BJ (cell line): Measurements from ENCODE around the gene ACR. TPM values are rescaled to one million over a fixed set of nuclear protein-coding genes. Genes with fewer than 3 reads are reported as not detected.
A peak's percentile ranks its signal among the peaks of the same experiment; 100 is the strongest.

ENCODE experiments used
- CTCF ChIA-PET: fragments of 350-600 bp; formaldehyde crosslinking; extraction: SDS; loops from one replicate; lab custom pipeline; 2021; ENCODE audit warnings: antibody characterized with exemption, inconsistent platforms; lab: Yijun Ruan, JAX
- POLR2A ChIA-PET: fragments of 300-600 bp; sonication (Branson Sonifier 250); formaldehyde crosslinking; extraction: SDS; loops from one replicate; lab custom pipeline; 2021; ENCODE audit warnings: antibody characterized with exemption; lab: Charles Lee
- DNase-seq: peaks from one replicate; pipeline ENCODE4 v3.0.0-alpha.2; 2011; ENCODE audit warnings: low read depth
- H3K27me3 ChIP-seq: 2 replicates; pipeline ENCODE4 v1.6.0; 2011; ENCODE audit warnings: low read length; ENCODE audit not compliant: control insufficient read depth, insufficient read depth
- H3K36me3 ChIP-seq: 2 replicates; pipeline ENCODE4 v1.5.1; 2011; ENCODE audit warnings: low read length; ENCODE audit not compliant: control insufficient read depth, insufficient read depth
- H3K4me3 ChIP-seq: 2 replicates; pipeline ENCODE4 v1.5.1; 2011; ENCODE audit warnings: low read depth, mild to moderate bottlenecking, control low read depth, low read length
- CTCF ChIP-seq: IDR thresholded peaks from 2 replicates; pipeline ENCODE4 v1.5.1; 2011; ENCODE audit warnings: low read depth, mild to moderate bottlenecking, control low read depth, inconsistent platforms, low read length, moderate library complexity; ENCODE audit not compliant: insufficient read depth
- polyA plus RNA-seq: library from polyadenylated mRNA; depleted of rRNA; stranded (reverse); fragments of >200 nt; gene quantifications from 2 replicates; pipeline ENCODE4 v1.2.3, GENCODE V29; 2011

The ACR gene
- polyA plus RNA-seq, 1 experiment = 0.12 TPM

- CTCF ChIA-PET = interaction anchor here (0.8 to 0.9 kb wide), 3 partner anchors 12 to 106 kb away, joined by 3 read pairs; no protein-coding TSS in a partner anchor
- peak; percentile 15; the same call in 1 of the 2 replicates for TF ChIP-seq CTCF
- Histone ChIP-seq H3K27me3 (peaks cover 13% of the 10 kb centered on the region), H3K36me3 (no peaks in the 10 kb centered on the region), H3K4me3 (no peak overlapping the region)
- no peak for DNase-seq
- POLR2A ChIA-PET = no interaction called here
Observed at GRCh38 chr22:50733521-50734342, 4.3 kb upstream of the ACR start.

- DNase-seq = no peak
- no peak for TF ChIP-seq CTCF
- POLR2A ChIA-PET = no interaction called here
- Histone ChIP-seq H3K27me3 (peaks cover 14% of the 10 kb centered on the region), H3K36me3 (no peaks in the 10 kb centered on the region), H3K4me3 (no peak overlapping the region)
- CTCF ChIA-PET = interaction anchor here (0.9 kb wide), 1 partner anchor 107 kb away, joined by 3 read pairs; no protein-coding TSS in a partner anchor
Observed at GRCh38 chr22:50734343-50734771, 3.6 kb upstream of the ACR start.

- H3K27me3 ChIP-seq = peaks cover 15% of the 10 kb centered on the region
- CTCF ChIA-PET = no interaction called here
- no peak for TF ChIP-seq CTCF
Observed at GRCh38 chr22:50734986-50735738, 2.8 kb upstream of the ACR start.

GRCh38 chr22:50735739-50736030 lies 2.3 kb upstream of the ACR start:
- no peaks in the 10 kb centered on the region for H3K36me3 ChIP-seq
- ChIA-PET CTCF (no interaction called here), POLR2A (no interaction called here)
- TF ChIP-seq CTCF = no peak
- no peak overlapping the region for H3K4me3 ChIP-seq
- no peak for DNase-seq
- peaks cover 15% of the 10 kb centered on the region for H3K27me3 ChIP-seq

More at GRCh38 chr22:50734986-50735738, 2.8 kb upstream of the ACR start:
- no peak overlapping the region for H3K4me3 ChIP-seq
- POLR2A ChIA-PET = no interaction called here
- DNase-seq = no peak
- no peaks in the 10 kb centered on the region for H3K36me3 ChIP-seq

- ChIA-PET CTCF (no interaction called here), POLR2A (no interaction called here)
- no peak for DNase-seq
- no peaks in the 10 kb centered on the region for H3K36me3 ChIP-seq
- no peak overlapping the region for H3K4me3 ChIP-seq
- TF ChIP-seq CTCF = no peak
- peaks cover 15% of the 10 kb centered on the region for H3K27me3 ChIP-seq
Observed at GRCh38 chr22:50738649-50739227, 734 bp downstream of the ACR start.
